ENCODE measurements around the gene BRIP1.
A peak's percentile ranks its signal among the peaks of the same experiment; 100 is the strongest.

The BRIP1 gene

GRCh38 chr17:61635913-61636432, 227.4 kb downstream of the BRIP1 start:
- H3K27me3 ChIP-seq (ENCODE audit: low read depth, low read length) = peaks cover 9% of the 10 kb centered on the region
- H3K4me3 ChIP-seq (ENCODE audit: low read length) = no peak overlapping the region
- no peak overlapping the region for H2AFZ ChIP-seq (ENCODE audit: low read depth, low read length)
- H3K4me2 ChIP-seq (ENCODE audit: low read length) = no peak overlapping the region
- H3K79me2 ChIP-seq (ENCODE audit: low read length) = no peaks in the 10 kb centered on the region
- H3K4me1 ChIP-seq (ENCODE audit: low read length) = no peaks in the 10 kb centered on the region
- TF ChIP-seq EZH2phosphoT487 (IDR thresholded peaks at IDR 0.05; ENCODE audit: low read depth) = no peak
- TF ChIP-seq CTCF (IDR thresholded peaks at IDR 0.05; ENCODE audit: low read depth, low read length) = peak; percentile 85
- H3K9ac ChIP-seq (ENCODE audit: low read length) = no peak overlapping the region
- no peaks in the 10 kb centered on the region for H4K20me1 ChIP-seq (ENCODE audit: insufficient read depth, low read length)
- no peaks in the 10 kb centered on the region for H3K36me3 ChIP-seq (replicated peaks; ENCODE audit: low read depth, low read length)
- H3K9me3 ChIP-seq (ENCODE audit: insufficient read depth, low read length) = no peaks in the 10 kb centered on the region
- H3K27ac ChIP-seq (ENCODE audit: low read length) = no peak overlapping the region

- Histone ChIP-seq H3K79me2 (ENCODE audit: low read length) (no peaks in the 10 kb centered on the region), H3K9me3 (ENCODE audit: insufficient read depth, low read length) (no peaks in the 10 kb centered on the region), H3K4me2 (ENCODE audit: low read length) (no peak overlapping the region), H2AFZ (ENCODE audit: low read depth, low read length) (no peak overlapping the region), H3K27me3 (ENCODE audit: low read depth, low read length) (peaks cover 14% of the 10 kb centered on the region), H3K4me3 (ENCODE audit: low read length) (no peak overlapping the region), H3K27ac (ENCODE audit: low read length) (no peak overlapping the region), H3K36me3 (replicated peaks; ENCODE audit: low read depth, low read length) (no peaks in the 10 kb centered on the region), H3K4me1 (ENCODE audit: low read length) (no peaks in the 10 kb centered on the region), H3K9ac (ENCODE audit: low read length) (no peak overlapping the region), H4K20me1 (ENCODE audit: insufficient read depth, low read length) (no peaks in the 10 kb centered on the region)
- TF ChIP-seq CTCF (IDR thresholded peaks at IDR 0.05; ENCODE audit: low read depth, low read length) (no peak), EZH2phosphoT487 (IDR thresholded peaks at IDR 0.05; ENCODE audit: low read depth) (no peak)
Observed at GRCh38 chr17:61634942-61635538, 228.3 kb downstream of the BRIP1 start.

- Histone ChIP-seq H2AFZ (ENCODE audit: low read depth, low read length) (no peak overlapping the region), H3K4me3 (ENCODE audit: low read length) (no peak overlapping the region), H3K4me1 (ENCODE audit: low read length) (no peaks in the 10 kb centered on the region), H3K36me3 (replicated peaks; ENCODE audit: low read depth, low read length) (no peaks in the 10 kb centered on the region), H3K27ac (ENCODE audit: low read length) (no peak overlapping the region), H3K27me3 (ENCODE audit: low read depth, low read length) (peaks cover 14% of the 10 kb centered on the region), H3K4me2 (ENCODE audit: low read length) (no peak overlapping the region), H3K79me2 (ENCODE audit: low read length) (no peaks in the 10 kb centered on the region), H4K20me1 (ENCODE audit: insufficient read depth, low read length) (no peaks in the 10 kb centered on the region), H3K9ac (ENCODE audit: low read length) (no peak overlapping the region), H3K9me3 (ENCODE audit: insufficient read depth, low read length) (no peaks in the 10 kb centered on the region)
- TF ChIP-seq EZH2phosphoT487 (IDR thresholded peaks at IDR 0.05; ENCODE audit: low read depth) (no peak), CTCF (IDR thresholded peaks at IDR 0.05; ENCODE audit: low read depth, low read length) (no peak)
Observed at GRCh38 chr17:61634011-61634539, 229.3 kb downstream of the BRIP1 start.

- Histone ChIP-seq H2AFZ (ENCODE audit: low read depth, low read length) (no peak overlapping the region), H3K36me3 (replicated peaks; ENCODE audit: low read depth, low read length) (no peaks in the 10 kb centered on the region), H3K4me3 (ENCODE audit: low read length) (no peak overlapping the region), H3K4me1 (ENCODE audit: low read length) (no peaks in the 10 kb centered on the region), H3K27ac (ENCODE audit: low read length) (no peak overlapping the region), H3K79me2 (ENCODE audit: low read length) (no peaks in the 10 kb centered on the region), H4K20me1 (ENCODE audit: insufficient read depth, low read length) (no peaks in the 10 kb centered on the region), H3K9ac (ENCODE audit: low read length) (no peak overlapping the region), H3K4me2 (ENCODE audit: low read length) (no peak overlapping the region), H3K27me3 (ENCODE audit: low read depth, low read length) (peaks cover 9% of the 10 kb centered on the region), H3K9me3 (ENCODE audit: insufficient read depth, low read length) (no peaks in the 10 kb centered on the region)
- TF ChIP-seq CTCF (IDR thresholded peaks at IDR 0.05; ENCODE audit: low read depth, low read length) (no peak), EZH2phosphoT487 (IDR thresholded peaks at IDR 0.05; ENCODE audit: low read depth) (no peak)
Observed at GRCh38 chr17:61632826-61633225, 230.5 kb downstream of the BRIP1 start.

Data from OCI-LY3 (cell line).